DMS153 treated with DMSO at 0.1 percent for 48 hours (cell line): ENCODE measurements around the gene SLC22A1.

ENCODE experiments used
- DNase-seq: peaks from one replicate; lab custom pipeline; 2025; ENCODE audit not compliant: unreplicated experiment; lab: John Stamatoyannopoulos, UW

Gene SLC22A1

GRCh38 chr6:160167604-160168399 is 46.2 kb downstream of the SLC22A1 start:
- no peak for DNase-seq

GRCh38 chr6:160170018-160170680 is 48.5 kb downstream of the SLC22A1 start:
- DNase-seq, result no peak

- DNase-seq, result no peak
These were observed 51.1 kb downstream of the SLC22A1 start for GRCh38 chr6:160172704-160173103.

- DNase-seq, result no peak
These were observed 52.4 kb downstream of the SLC22A1 start for GRCh38 chr6:160173806-160174527.

- DNase-seq, result no peak
These were observed 53.1 kb downstream of the SLC22A1 start for GRCh38 chr6:160174681-160175080.

GRCh38 chr6:160177220-160177619 is 55.6 kb downstream of the SLC22A1 start:
- DNase-seq, result no peak

GRCh38 chr6:160178271-160178670 is 56.7 kb downstream of the SLC22A1 start:
- no peak for DNase-seq

GRCh38 chr6:160180706-160181105 is 59.1 kb downstream of the SLC22A1 start:
- DNase-seq, result no peak

- DNase-seq, result no peak
These were observed 67.2 kb downstream of the SLC22A1 start for GRCh38 chr6:160188773-160189172.

GRCh38 chr6:160190081-160190480 is 68.5 kb downstream of the SLC22A1 start:
- DNase-seq, result no peak

- DNase-seq, result no peak
These were observed 69.4 kb downstream of the SLC22A1 start for GRCh38 chr6:160190973-160191372.

GRCh38 chr6:160192840-160193239 is 71.2 kb downstream of the SLC22A1 start:
- DNase-seq, result no peak

- no peak for DNase-seq
These were observed 73.2 kb downstream of the SLC22A1 start for GRCh38 chr6:160194808-160195207.

GRCh38 chr6:160197662-160198061 is 76.0 kb downstream of the SLC22A1 start:
- no peak for DNase-seq

- DNase-seq, result no peak
These were observed 77.1 kb downstream of the SLC22A1 start for GRCh38 chr6:160198606-160199211.

- no peak for DNase-seq
These were observed 79.4 kb downstream of the SLC22A1 start for GRCh38 chr6:160201061-160201460.

GRCh38 chr6:160202411-160202810 is 80.8 kb downstream of the SLC22A1 start:
- no peak for DNase-seq

- no peak for DNase-seq
These were observed 81.5 kb downstream of the SLC22A1 start for GRCh38 chr6:160203076-160203475.

- DNase-seq, result no peak
These were observed 81.9 kb downstream of the SLC22A1 start for GRCh38 chr6:160203522-160203921.

GRCh38 chr6:160203953-160204352 is 82.3 kb downstream of the SLC22A1 start:
- DNase-seq, result no peak

- DNase-seq, result no peak
These were observed 83.1 kb downstream of the SLC22A1 start for GRCh38 chr6:160204710-160205109.
